HG03439 (cell line): Measurements from ENCODE around the gene UGT3A1.
"Not testable (repeated sequence)": the region's sequence is repeated elsewhere in the genome, so short reads cannot be mapped to it uniquely, and the experiment has no call there.

Experiments used
- ATAC-seq: cut with Tn5 transposase; IDR thresholded peaks from one replicate; pipeline ENCODE4 v1.9.1; 2021; ENCODE audit warnings: mild to moderate bottlenecking, moderate library complexity; ENCODE audit not compliant: unreplicated experiment

Gene UGT3A1

DNA sequence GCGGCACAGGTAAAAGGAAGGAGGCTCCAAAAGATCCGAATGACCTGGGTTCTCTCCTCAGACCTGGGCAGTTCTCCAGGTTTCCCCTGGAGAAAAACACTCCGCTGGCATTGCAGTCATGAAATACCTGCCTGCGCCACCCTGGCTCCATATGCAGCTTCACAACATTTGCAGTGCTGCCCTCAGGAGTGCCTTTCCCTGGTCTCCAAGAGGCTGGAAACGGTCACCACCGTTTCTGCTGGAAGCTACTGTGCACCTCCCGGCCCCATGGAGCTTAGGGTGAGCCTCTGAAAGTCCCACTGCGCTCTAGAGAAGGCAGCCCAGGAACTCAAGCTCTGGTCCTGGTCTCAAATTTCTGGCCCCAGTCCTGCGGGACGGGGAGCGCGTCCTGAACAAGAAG lies 670 bp downstream of the UGT3A1 start:
- ATAC-seq = no peak

DNA sequence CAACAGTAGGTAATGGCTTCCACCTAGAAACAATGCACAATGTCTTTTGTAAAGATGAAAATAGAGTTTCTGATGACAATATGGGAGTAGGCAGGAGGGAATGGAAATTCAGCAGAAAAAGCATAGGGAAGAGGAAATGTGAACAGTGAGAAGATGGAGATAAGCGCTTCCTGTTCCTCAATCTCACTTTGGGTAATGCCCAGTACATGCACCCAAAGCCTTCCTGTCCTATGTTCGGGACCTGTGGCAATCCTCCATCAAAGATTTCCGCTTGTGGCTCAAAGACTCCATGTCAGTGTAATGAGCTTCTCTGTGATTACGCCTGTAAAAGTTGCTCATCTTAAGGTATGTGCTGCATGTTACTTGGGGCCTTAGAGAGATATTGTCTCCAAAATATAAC lies 2.7 kb downstream of the UGT3A1 start:
- no peak for ATAC-seq

DNA sequence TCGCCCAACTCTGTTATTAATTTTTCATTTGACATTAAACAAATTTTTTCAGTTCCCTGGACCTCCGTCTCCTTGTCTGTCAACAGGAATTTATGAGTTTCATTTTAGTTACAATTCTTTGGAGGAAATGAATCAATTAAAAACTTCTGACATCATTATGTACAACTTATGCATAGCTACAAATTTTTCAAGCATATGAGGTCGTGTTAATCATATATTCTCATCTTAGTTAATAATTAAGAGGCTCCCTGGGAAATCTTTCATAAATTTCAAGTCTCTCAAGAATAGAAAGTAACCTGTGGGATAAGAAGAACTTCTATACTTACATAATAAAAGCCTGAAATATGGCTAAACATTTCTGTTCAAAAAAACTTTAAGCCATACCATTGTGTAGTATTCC lies 3.4 kb downstream of the UGT3A1 start:
- ATAC-seq = no peak

- no peak for ATAC-seq
These were observed 11.5 kb downstream of the UGT3A1 start for GRCh38 chr5:35979715-35980114.

DNA sequence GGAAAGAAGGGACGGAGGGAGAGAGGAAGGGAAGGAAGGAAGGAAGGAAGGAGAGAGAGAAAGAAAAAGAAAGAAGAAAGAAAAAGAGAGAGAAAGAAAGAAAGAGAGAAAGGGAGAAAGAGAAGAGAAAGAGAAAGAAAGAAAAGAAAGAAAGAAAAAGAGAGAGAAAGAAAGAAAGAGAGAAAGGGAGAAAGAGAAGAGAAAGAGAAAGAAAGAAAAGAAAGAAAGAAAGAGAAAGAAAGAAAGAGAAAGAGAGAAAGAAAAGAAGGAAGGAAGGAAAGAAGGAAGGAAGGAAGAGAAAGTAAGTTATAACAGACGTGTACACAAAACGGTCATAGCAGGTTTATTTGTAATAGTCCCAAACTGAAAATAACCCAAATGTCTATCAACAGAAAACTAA lies 14.3 kb downstream of the UGT3A1 start:
- not testable (repeated sequence) for ATAC-seq

DNA sequence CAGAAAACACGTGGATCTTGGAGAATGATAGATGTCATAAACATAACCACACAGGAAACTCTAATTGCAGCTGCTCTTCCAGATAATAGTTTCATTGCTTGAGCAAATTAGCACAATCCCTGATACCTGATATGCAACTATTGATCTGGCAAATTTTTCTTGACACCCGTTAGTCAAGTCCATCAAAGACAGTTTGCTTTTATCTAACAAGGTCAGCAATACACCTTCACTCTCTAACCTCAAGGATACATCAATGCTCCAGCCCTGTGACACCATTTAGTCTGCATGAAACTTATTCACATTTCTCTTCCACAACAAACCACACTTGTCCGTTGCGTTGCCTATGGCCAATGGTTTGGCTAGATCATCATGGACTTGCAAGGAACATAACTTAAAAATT lies 16.6 kb downstream of the UGT3A1 start:
- no peak for ATAC-seq

- no peak for ATAC-seq
These were observed 19.3 kb downstream of the UGT3A1 start for GRCh38 chr5:35971878-35972210.

DNA sequence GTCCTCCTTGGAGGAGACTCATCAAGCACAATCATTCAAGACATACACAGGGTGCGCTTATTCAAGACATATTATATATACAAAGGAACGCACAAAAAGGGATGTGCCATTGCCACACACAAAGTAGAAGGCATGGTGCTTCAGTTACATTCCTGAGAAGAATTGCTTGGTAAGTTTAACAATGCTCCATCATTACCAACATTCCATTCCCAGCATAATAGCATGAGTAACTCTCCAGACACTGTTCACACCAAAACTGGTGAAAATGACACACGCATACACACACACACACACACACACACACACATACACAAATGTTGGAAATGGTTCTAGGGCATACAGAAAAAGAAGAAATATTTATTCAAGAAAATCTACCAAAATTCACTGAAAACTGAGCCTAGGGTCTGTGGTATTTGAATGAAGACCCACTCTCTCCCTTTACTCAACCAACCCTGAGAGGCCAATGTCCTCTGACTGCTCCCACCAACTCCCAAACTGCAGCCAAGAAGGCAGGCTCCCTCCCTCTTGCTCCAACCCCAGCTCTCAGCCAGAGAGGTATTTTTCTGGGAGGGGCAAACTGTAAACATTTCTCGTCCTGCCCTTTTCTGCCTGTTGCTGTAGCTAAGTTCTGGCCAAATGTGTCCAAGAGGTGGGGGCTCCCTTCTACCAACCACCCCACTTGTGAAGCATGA lies 19.9 kb downstream of the UGT3A1 start:
- ATAC-seq = no peak

GRCh38 chr5:35963381-35963843 lies 27.8 kb downstream of the UGT3A1 start:
- ATAC-seq = no peak

GRCh38 chr5:35960328-35960727 lies 30.9 kb downstream of the UGT3A1 start:
- no peak for ATAC-seq

- ATAC-seq = no peak
These were observed 34.8 kb downstream of the UGT3A1 start for GRCh38 chr5:35956429-35956828.

DNA sequence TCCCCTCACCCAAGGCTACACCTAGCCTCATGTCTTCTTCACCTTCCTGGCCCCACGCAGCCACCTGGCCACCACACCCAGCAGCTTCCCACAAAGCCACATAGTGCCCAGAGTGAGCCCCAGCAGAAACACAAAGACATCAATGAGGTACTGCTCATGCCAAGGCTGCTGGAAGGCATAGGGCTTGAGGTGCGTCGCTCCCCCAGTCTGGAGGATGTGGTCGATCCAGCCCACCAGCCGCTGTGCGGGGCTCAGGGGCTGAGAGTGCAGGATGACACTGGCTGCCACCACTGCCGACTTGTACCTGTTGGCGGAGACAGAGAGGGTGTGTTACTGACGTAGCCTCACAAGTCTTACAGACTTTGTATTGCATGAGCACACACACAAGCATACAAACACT lies 37.0 kb downstream of the UGT3A1 start:
- no peak for ATAC-seq

DNA sequence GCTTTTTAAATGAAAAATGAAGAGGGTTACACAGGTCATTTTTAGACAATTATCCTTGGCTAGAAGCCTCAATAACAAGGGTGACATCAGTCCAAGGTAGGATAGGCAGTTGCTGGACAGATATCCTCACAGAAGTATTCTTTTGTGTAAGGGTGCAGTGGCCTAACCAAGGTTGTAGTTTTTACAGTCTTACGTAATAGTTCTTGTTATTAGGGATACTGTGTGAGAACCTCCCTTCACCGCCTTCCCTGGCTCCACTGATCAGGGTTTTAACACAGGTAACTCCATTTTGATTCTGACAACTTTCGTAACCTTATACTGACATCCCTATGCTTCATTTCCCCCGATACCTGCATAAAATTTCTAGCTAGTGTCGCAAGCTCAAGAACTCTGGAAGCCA lies 44.1 kb downstream of the UGT3A1 start:
- ATAC-seq = no peak

DNA sequence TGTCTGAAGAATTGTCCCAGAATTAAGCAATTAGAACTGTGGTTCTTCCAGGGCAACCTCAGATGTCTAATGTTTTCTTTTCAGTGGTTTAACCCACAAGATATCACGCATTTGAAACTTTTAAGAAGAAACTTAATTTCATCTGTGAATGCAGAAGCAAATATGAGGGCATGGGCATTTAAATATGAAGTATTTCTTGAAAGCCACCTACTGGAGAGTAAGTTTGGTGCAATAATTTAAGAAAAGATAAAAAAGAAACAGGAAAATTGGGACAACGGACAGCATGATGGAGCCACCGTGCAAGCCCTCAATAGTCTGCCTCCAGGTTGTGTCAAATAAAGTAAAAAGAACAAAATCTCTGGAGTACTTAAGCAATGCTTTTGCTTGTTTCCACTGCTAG lies 51.6 kb downstream of the UGT3A1 start:
- no peak for ATAC-seq

- ATAC-seq = no peak
These were observed 52.5 kb downstream of the UGT3A1 start, which contains the start of gene CAPSL for GRCh38 chr5:35938568-35939227. CAPSL (minus strand) TSS chr5:35938622; CDS start chr5:35921120, 17,502 bp downstream.

- ATAC-seq = peak; percentile 83
These were observed 64.7 kb downstream of the UGT3A1 start for GRCh38 chr5:35926389-35927051.

- ATAC-seq = no peak
These were observed 66.1 kb downstream of the UGT3A1 start for GRCh38 chr5:35924950-35925722.

- no peak for ATAC-seq
These were observed 66.9 kb downstream of the UGT3A1 start for GRCh38 chr5:35924122-35924949.

GRCh38 chr5:35922468-35922867 lies 68.7 kb downstream of the UGT3A1 start:
- ATAC-seq = no peak

DNA sequence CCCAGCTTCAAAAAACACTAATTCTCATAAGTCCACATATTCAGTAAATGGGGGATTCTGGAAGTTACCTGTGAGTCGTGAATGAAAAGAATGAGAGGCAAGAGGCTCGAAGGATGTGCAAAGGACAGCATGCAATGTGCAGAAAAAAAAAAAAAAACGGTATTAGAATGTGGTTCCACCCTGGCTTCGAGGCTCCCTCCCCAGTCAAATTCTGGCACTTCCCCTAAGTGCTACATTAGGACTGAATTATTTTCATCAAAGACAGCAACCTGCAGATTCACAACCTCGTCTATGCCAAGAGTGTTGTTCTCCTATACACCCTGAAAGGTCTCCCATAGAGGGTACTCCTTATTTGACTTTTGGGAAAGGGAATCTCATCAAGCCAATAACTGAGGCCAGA lies 69.3 kb downstream of the UGT3A1 start:
- ATAC-seq = no peak
